Stimulated activated CD4-positive, alpha-beta T cell treated with anti-CD3 and anti-CD28 coated beads, Interleukin-12 subunit alpha, Interleukin-12 subunit beta, amount 100 ng/mL, for 4 hours (primary cell): Measurements from ENCODE around the gene KIF11.
"Not testable (repeated sequence)": the region's sequence is repeated elsewhere in the genome, so short reads cannot be mapped to it uniquely, and the experiment has no call there.

Experiments
- DNase-seq: peaks from one replicate; pipeline ENCODE4 v3.0.0-alpha.2; 2020

KIF11 gene

GRCh38 chr10:92591550-92592022 is 1.3 kb upstream of the KIF11 start:
- peak; percentile 84 for DNase-seq

- no peak for DNase-seq
Observed at GRCh38 chr10:92593619-92594588, 974 bp downstream of the KIF11 start.

GRCh38 chr10:92595505-92595904 is 2.6 kb downstream of the KIF11 start:
- DNase-seq: no peak

- DNase-seq: no peak
Observed at GRCh38 chr10:92598321-92598720, 5.4 kb downstream of the KIF11 start.

- DNase-seq: no peak
Observed at GRCh38 chr10:92604841-92605240, 11.9 kb downstream of the KIF11 start.

GRCh38 chr10:92615515-92615914 is 22.6 kb downstream of the KIF11 start:
- DNase-seq: no peak

GRCh38 chr10:92619368-92619767 is 26.4 kb downstream of the KIF11 start:
- DNase-seq: no peak

GRCh38 chr10:92627845-92628480 is 35.0 kb downstream of the KIF11 start:
- no peak for DNase-seq

GRCh38 chr10:92629945-92630344 is 37.0 kb downstream of the KIF11 start:
- no peak for DNase-seq

GRCh38 chr10:92638037-92638436 is 45.1 kb downstream of the KIF11 start:
- no peak for DNase-seq

- no peak for DNase-seq
Observed at GRCh38 chr10:92640107-92640506, 47.2 kb downstream of the KIF11 start.

- DNase-seq: no peak
Observed at GRCh38 chr10:92641492-92641891, 48.6 kb downstream of the KIF11 start.

- no peak for DNase-seq
Observed at GRCh38 chr10:92644921-92645320, 52.0 kb downstream of the KIF11 start.

GRCh38 chr10:92650864-92651263 is 57.9 kb downstream of the KIF11 start:
- not testable (repeated sequence) for DNase-seq

- DNase-seq: no peak
Observed at GRCh38 chr10:92655426-92655825, 62.5 kb downstream of the KIF11 start.

- no peak for DNase-seq
Observed at GRCh38 chr10:92656266-92656961, 63.5 kb downstream of the KIF11 start.

- no peak for DNase-seq
Observed at GRCh38 chr10:92657024-92657423, 64.1 kb downstream of the KIF11 start.

- DNase-seq: no peak
Observed at GRCh38 chr10:92662848-92663247, 69.9 kb downstream of the KIF11 start.

- DNase-seq: no peak
Observed at GRCh38 chr10:92664322-92664721, 71.4 kb downstream of the KIF11 start.

GRCh38 chr10:92667078-92667477 is 74.1 kb downstream of the KIF11 start:
- DNase-seq: no peak

- DNase-seq: no peak
Observed at GRCh38 chr10:92677708-92678107, 84.8 kb downstream of the KIF11 start.

GRCh38 chr10:92678206-92678605 is 85.3 kb downstream of the KIF11 start:
- no peak for DNase-seq

- DNase-seq: no peak
Observed at GRCh38 chr10:92681306-92681834, 88.4 kb downstream of the KIF11 start.
